ENCODE data around the gene TNFAIP8. TPM values are rescaled to one million over a fixed set of nuclear protein-coding genes. Genes with fewer than 3 reads are reported as not detected.

Gene TNFAIP8
- total RNA-seq, 1 donor from 2014 or later, result 25.9 TPM

GRCh38 chr5:119373449-119373858 is 17.6 kb downstream of the TNFAIP8 start:
- H3K4me2 ChIP-seq (ENCODE audit: low read length), result no peak overlapping the region
- H2AFZ ChIP-seq (ENCODE audit: low read depth, low read length), result no peak overlapping the region
- Mint-ChIP-seq H3K36me3 (ENCODE audit: low read depth, unreplicated experiment) (no peaks in the 10 kb centered on the region), H3K4me3 (ENCODE audit: unreplicated experiment) (no peak overlapping the region), H3K27me3 (ENCODE audit: low read depth, unreplicated experiment) (no peaks in the 10 kb centered on the region), H3K9me3 (ENCODE audit: unreplicated experiment) (no peaks in the 10 kb centered on the region), H3K27ac (ENCODE audit: unreplicated experiment) (no peak overlapping the region), H3K4me1 (ENCODE audit: low read depth, unreplicated experiment) (peaks cover 17% of the 10 kb centered on the region)
- no peak overlapping the region for H3K4me3 ChIP-seq (ENCODE audit: insufficient read depth, low read depth, low read length)
- no peak for DNase-seq (ENCODE audit: low read depth)
- H3K79me2 ChIP-seq (ENCODE audit: insufficient read depth, low read length), result no peaks in the 10 kb centered on the region
- H3K4me1 ChIP-seq (ENCODE audit: insufficient read depth, low read length), result no peaks in the 10 kb centered on the region
- H3K9me3 ChIP-seq (ENCODE audit: insufficient read depth, low read depth, low read length), result no peaks in the 10 kb centered on the region
- no peak overlapping the region for H3K9ac ChIP-seq (ENCODE audit: low read length)
- H3K27ac ChIP-seq (ENCODE audit: low read depth, low read length), result no peak overlapping the region
- H3K36me3 ChIP-seq (ENCODE audit: insufficient read depth, low read length), result no peaks in the 10 kb centered on the region
- H3K27me3 ChIP-seq (ENCODE audit: insufficient read depth, low read length), result no peaks in the 10 kb centered on the region
- H4K20me1 ChIP-seq (ENCODE audit: insufficient read depth, low read length), result peaks cover 11% of the 10 kb centered on the region
- TF ChIP-seq EZH2 (IDR thresholded peaks at IDR 0.05; ENCODE audit: insufficient read depth, low read length) (no peak), CTCF (IDR thresholded peaks at IDR 0.05; ENCODE audit: insufficient read depth, low read depth, low read length) (no peak)
- FAIRE-seq, result no peak

GRCh38 chr5:119374901-119375300 is 19.1 kb downstream of the TNFAIP8 start:
- H3K4me3 ChIP-seq (ENCODE audit: insufficient read depth, low read depth, low read length), result no peak overlapping the region
- no peaks in the 10 kb centered on the region for H3K27me3 Mint-ChIP-seq (ENCODE audit: low read depth, unreplicated experiment)
- no peak for TF ChIP-seq EZH2 (IDR thresholded peaks at IDR 0.05; ENCODE audit: insufficient read depth, low read length)
- TF ChIP-seq CTCF (IDR thresholded peaks at IDR 0.05; ENCODE audit: insufficient read depth, low read depth, low read length), result no peak
- no peak overlapping the region for H3K27ac Mint-ChIP-seq (ENCODE audit: unreplicated experiment)
- no peak overlapping the region for H3K9ac ChIP-seq (ENCODE audit: low read length)
- H2AFZ ChIP-seq (ENCODE audit: low read depth, low read length), result no peak overlapping the region
- H3K79me2 ChIP-seq (ENCODE audit: insufficient read depth, low read length), result no peaks in the 10 kb centered on the region
- no peak overlapping the region for H3K4me2 ChIP-seq (ENCODE audit: low read length)
- H3K4me1 Mint-ChIP-seq (ENCODE audit: low read depth, unreplicated experiment), result peaks cover 14% of the 10 kb centered on the region
- DNase-seq (ENCODE audit: low read depth), result no peak
- no peaks in the 10 kb centered on the region for H3K9me3 ChIP-seq (ENCODE audit: insufficient read depth, low read depth, low read length)
- no peak overlapping the region for H3K4me3 Mint-ChIP-seq (ENCODE audit: unreplicated experiment)
- H3K36me3 Mint-ChIP-seq (ENCODE audit: low read depth, unreplicated experiment), result peaks cover 1% of the 10 kb centered on the region
- H3K27ac ChIP-seq (ENCODE audit: low read depth, low read length), result no peak overlapping the region
- no peaks in the 10 kb centered on the region for H3K4me1 ChIP-seq (ENCODE audit: insufficient read depth, low read length)
- no peaks in the 10 kb centered on the region for H3K27me3 ChIP-seq (ENCODE audit: insufficient read depth, low read length)
- no peaks in the 10 kb centered on the region for H3K36me3 ChIP-seq (ENCODE audit: insufficient read depth, low read length)
- peaks cover 15% of the 10 kb centered on the region for H4K20me1 ChIP-seq (ENCODE audit: insufficient read depth, low read length)
- FAIRE-seq, result no peak
- H3K9me3 Mint-ChIP-seq (ENCODE audit: unreplicated experiment), result no peaks in the 10 kb centered on the region

GRCh38 chr5:119377066-119377465 is 21.2 kb downstream of the TNFAIP8 start:
- Mint-ChIP-seq H3K27me3 (ENCODE audit: low read depth, unreplicated experiment) (no peaks in the 10 kb centered on the region), H3K36me3 (ENCODE audit: low read depth, unreplicated experiment) (peaks cover 1% of the 10 kb centered on the region), H3K4me3 (ENCODE audit: unreplicated experiment) (no peak overlapping the region), H3K27ac (ENCODE audit: unreplicated experiment) (no peak overlapping the region), H3K9me3 (ENCODE audit: unreplicated experiment) (no peaks in the 10 kb centered on the region), H3K4me1 (ENCODE audit: low read depth, unreplicated experiment) (peaks cover 3% of the 10 kb centered on the region)
- Histone ChIP-seq H2AFZ (ENCODE audit: low read depth, low read length) (no peak overlapping the region), H3K9ac (ENCODE audit: low read length) (no peak overlapping the region), H3K36me3 (ENCODE audit: insufficient read depth, low read length) (no peaks in the 10 kb centered on the region), H4K20me1 (ENCODE audit: insufficient read depth, low read length) (peaks cover 18% of the 10 kb centered on the region), H3K79me2 (ENCODE audit: insufficient read depth, low read length) (no peaks in the 10 kb centered on the region), H3K4me2 (ENCODE audit: low read length) (no peak overlapping the region), H3K9me3 (ENCODE audit: insufficient read depth, low read depth, low read length) (no peaks in the 10 kb centered on the region), H3K4me3 (ENCODE audit: insufficient read depth, low read depth, low read length) (no peak overlapping the region), H3K27me3 (ENCODE audit: insufficient read depth, low read length) (no peaks in the 10 kb centered on the region), H3K4me1 (ENCODE audit: insufficient read depth, low read length) (no peaks in the 10 kb centered on the region), H3K27ac (ENCODE audit: low read depth, low read length) (no peak overlapping the region)
- DNase-seq (ENCODE audit: low read depth) (no peak), FAIRE-seq (no peak)
- TF ChIP-seq EZH2 (IDR thresholded peaks at IDR 0.05; ENCODE audit: insufficient read depth, low read length), result no peak
- no peak for TF ChIP-seq CTCF (IDR thresholded peaks at IDR 0.05; ENCODE audit: insufficient read depth, low read depth, low read length)
